Activated CD4-positive, alpha-beta T cell treated with anti-CD3 and anti-CD28 coated beads, Interleukin-2, Interleukin-6, amounts not matched to agents 100 ng/mL and 50 ng/mL, durations not matched to agents 16 hours and 8 hours (primary cell): ENCODE data around the gene SCARF2.
A peak's percentile ranks its signal among the peaks of the same experiment; 100 is the strongest.
"Not testable (repeated sequence)": the region's sequence is repeated elsewhere in the genome, so short reads cannot be mapped to it uniquely, and the experiment has no call there.

Experiments used
- DNase-seq: peaks from one replicate; pipeline ENCODE4 v3.0.0-alpha.2; 2020

The SCARF2 gene

GRCh38 chr22:20437613-20438426 lies at the start of gene SCARF2:
TSS of gene SCARF2 (minus strand) at chr22:20437825. CDS start at chr22:20437754, 71 bp downstream.
- no peak for DNase-seq

- DNase-seq: no peak
Observed at GRCh38 chr22:20486229-20486628, 48.6 kb upstream of the SCARF2 start.

- DNase-seq: no peak
Observed at GRCh38 chr22:20484948-20485683, 47.5 kb upstream of the SCARF2 start.

- no peak for DNase-seq
Observed at GRCh38 chr22:20483771-20484170, 46.1 kb upstream of the SCARF2 start.

GRCh38 chr22:20483143-20483506 lies 45.5 kb upstream of the SCARF2 start:
- not testable (repeated sequence) for DNase-seq

- no peak for DNase-seq
Observed at GRCh38 chr22:20479612-20480196, 42.1 kb upstream of the SCARF2 start.

- not testable (repeated sequence) for DNase-seq
Observed at GRCh38 chr22:20478059-20478458, 40.4 kb upstream of the SCARF2 start.

- DNase-seq: not testable (repeated sequence)
Observed at GRCh38 chr22:20475569-20475968, 37.9 kb upstream of the SCARF2 start.

- no peak for DNase-seq
Observed at GRCh38 chr22:20475115-20475436, 37.5 kb upstream of the SCARF2 start.

GRCh38 chr22:20472629-20473442 lies 35.2 kb upstream of the SCARF2 start:
- DNase-seq: no peak

- no peak for DNase-seq
Observed at GRCh38 chr22:20471126-20471833, 33.7 kb upstream of the SCARF2 start.

GRCh38 chr22:20470525-20470924 lies 32.9 kb upstream of the SCARF2 start:
- DNase-seq: not testable (repeated sequence)

GRCh38 chr22:20469110-20469868 lies 31.7 kb upstream of the SCARF2 start:
- DNase-seq: no peak

GRCh38 chr22:20466659-20467379 lies 29.2 kb upstream of the SCARF2 start:
- no peak for DNase-seq

GRCh38 chr22:20465759-20466077 lies 28.1 kb upstream of the SCARF2 start:
- no peak for DNase-seq

GRCh38 chr22:20464912-20465758 lies 27.5 kb upstream of the SCARF2 start:
- DNase-seq: no peak

- peak; percentile 65 for DNase-seq
Observed at GRCh38 chr22:20464096-20464614, 26.5 kb upstream of the SCARF2 start.

GRCh38 chr22:20463324-20464095 lies 25.9 kb upstream of the SCARF2 start:
- peak; percentile 45 for DNase-seq

GRCh38 chr22:20459862-20460261 lies 22.2 kb upstream of the SCARF2 start:
- no peak for DNase-seq
